HG03432 (cell line): Measurements from ENCODE around the gene BCAS3.

Source experiments
- ATAC-seq: cut with Tn5 transposase; IDR thresholded peaks from one replicate; pipeline ENCODE4 v1.9.1; 2021; ENCODE audit warnings: mild to moderate bottlenecking, moderate library complexity; ENCODE audit not compliant: unreplicated experiment

Gene BCAS3

GRCh38 chr17:61368049-61368831 is 690.6 kb downstream of the BCAS3 start:
- ATAC-seq, result no peak

GRCh38 chr17:61368832-61369450 is 691.3 kb downstream of the BCAS3 start:
- no peak for ATAC-seq

GRCh38 chr17:61369751-61370150 is 692.1 kb downstream of the BCAS3 start:
- ATAC-seq, result no peak

- no peak for ATAC-seq
These were observed 693.5 kb downstream of the BCAS3 start for GRCh38 chr17:61371179-61371578.

- ATAC-seq, result no peak
These were observed 694.0 kb downstream of the BCAS3 start for GRCh38 chr17:61371606-61372005.

GRCh38 chr17:61372436-61372835 is 694.8 kb downstream of the BCAS3 start:
- ATAC-seq, result no peak

GRCh38 chr17:61376931-61377838 is 699.5 kb downstream of the BCAS3 start:
- ATAC-seq, result no peak

- ATAC-seq, result no peak
These were observed 701.2 kb downstream of the BCAS3 start for GRCh38 chr17:61378658-61379456.

GRCh38 chr17:61379457-61380216 is 702.0 kb downstream of the BCAS3 start:
- ATAC-seq, result no peak

- ATAC-seq, result no peak
These were observed 702.7 kb downstream of the BCAS3 start for GRCh38 chr17:61380217-61380835.

- no peak for ATAC-seq
These were observed 703.3 kb downstream of the BCAS3 start for GRCh38 chr17:61380836-61381525.

- ATAC-seq, result no peak
These were observed 703.9 kb downstream of the BCAS3 start for GRCh38 chr17:61381537-61381936.

GRCh38 chr17:61382796-61383688 is 705.4 kb downstream of the BCAS3 start:
- no peak for ATAC-seq

- ATAC-seq, result no peak
These were observed 706.1 kb downstream of the BCAS3 start for GRCh38 chr17:61383689-61384201.

- ATAC-seq, result no peak
These were observed 706.7 kb downstream of the BCAS3 start for GRCh38 chr17:61384354-61384691.

- ATAC-seq, result no peak
These were observed 707.3 kb downstream of the BCAS3 start for GRCh38 chr17:61384692-61385576.
